Fibroblast of skin of right biceps (primary cell): ENCODE measurements around the gene USP25.
"Not testable (repeated sequence)": the region's sequence is repeated elsewhere in the genome, so short reads cannot be mapped to it uniquely, and the experiment has no call there.

ENCODE experiments used
- DNase-seq: peaks from one replicate; pipeline ENCODE4 v3.0.0-alpha.2; 2013

USP25 gene

DNA sequence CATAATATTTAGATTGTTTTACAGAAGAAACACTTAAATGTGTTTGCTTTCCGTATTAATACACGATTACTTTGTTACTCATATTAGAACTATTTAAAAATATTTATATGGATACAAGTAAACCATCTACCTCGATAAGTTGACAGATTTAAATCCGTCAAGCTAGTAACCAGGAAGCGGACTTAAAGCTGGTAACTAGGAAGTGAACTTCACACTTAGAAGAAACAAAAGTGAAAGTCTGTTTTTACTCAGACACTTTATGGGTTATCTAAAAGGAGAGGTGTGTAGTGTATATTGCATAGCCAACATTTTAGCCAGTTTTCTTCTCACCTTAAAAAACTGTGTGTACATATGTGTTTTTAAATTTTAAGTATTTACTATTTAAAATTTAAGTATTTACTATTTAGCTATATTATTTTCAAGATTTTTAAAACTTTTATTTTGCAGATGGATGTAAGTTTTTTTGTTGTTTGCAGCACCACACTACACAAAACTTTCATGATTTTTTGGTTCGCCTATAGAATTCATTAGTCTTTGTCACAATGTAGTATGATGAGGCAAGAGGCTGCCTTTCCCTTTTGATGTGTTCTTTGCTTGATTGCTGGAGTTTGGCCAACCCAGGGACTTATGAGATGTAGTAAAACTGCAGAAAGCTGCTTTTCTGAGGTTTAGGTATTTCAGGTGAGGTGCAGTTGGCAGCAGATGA lies 2.7 kb downstream of the USP25 start:
- peak; percentile 18 for DNase-seq

- DNase-seq = no peak
Observed at GRCh38 chr21:15732996-15733329, 3.2 kb downstream of the USP25 start.

- DNase-seq = no peak
Observed at GRCh38 chr21:15735409-15735808, 5.6 kb downstream of the USP25 start.

GRCh38 chr21:15735931-15736330 lies 6.1 kb downstream of the USP25 start:
- DNase-seq = not testable (repeated sequence)

GRCh38 chr21:15738779-15739178 lies 9.0 kb downstream of the USP25 start:
- DNase-seq = not testable (repeated sequence)

- DNase-seq = no peak
Observed at GRCh38 chr21:15740383-15740782, 10.6 kb downstream of the USP25 start.

DNA sequence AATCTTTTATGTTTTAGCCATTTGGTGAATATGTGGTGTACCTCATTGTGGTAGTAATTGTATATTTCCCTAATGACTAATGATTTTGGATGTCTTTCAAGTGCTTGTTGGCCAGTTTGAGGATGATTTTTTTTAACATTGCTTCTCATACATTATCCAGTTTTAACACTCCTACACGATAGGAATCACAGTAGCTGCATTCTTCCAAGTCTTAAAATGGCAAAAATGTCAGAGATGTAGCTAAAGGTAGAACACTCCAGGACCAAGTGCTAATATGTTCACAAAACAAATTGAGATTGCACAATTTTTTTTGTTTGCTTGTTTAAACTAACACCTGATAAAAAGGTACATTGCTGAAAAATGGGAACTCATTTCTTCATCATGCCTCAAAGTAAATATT lies 11.7 kb downstream of the USP25 start:
- DNase-seq = peak; percentile 61

- no peak for DNase-seq
Observed at GRCh38 chr21:15742052-15742670, 12.4 kb downstream of the USP25 start.

DNA sequence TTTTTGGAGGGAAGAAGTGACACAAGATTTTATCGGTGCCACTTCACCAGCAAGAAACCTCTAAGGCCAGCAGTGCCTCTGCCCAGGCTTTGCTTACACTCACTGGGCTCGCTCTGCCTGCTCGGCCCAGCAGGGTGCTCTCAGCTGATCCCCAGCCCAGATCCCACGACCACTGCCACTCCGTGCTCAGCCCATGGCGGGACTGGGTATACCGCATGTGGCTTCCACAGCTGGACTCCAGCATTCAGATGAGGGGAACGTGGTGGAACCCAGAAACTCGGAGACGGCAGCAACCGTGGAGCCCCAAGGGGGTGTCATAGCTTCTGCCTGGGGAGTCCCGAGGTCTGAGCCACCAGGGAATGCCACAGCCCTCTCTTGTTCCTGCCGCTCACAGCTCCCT lies 12.9 kb downstream of the USP25 start:
- DNase-seq = no peak

DNA sequence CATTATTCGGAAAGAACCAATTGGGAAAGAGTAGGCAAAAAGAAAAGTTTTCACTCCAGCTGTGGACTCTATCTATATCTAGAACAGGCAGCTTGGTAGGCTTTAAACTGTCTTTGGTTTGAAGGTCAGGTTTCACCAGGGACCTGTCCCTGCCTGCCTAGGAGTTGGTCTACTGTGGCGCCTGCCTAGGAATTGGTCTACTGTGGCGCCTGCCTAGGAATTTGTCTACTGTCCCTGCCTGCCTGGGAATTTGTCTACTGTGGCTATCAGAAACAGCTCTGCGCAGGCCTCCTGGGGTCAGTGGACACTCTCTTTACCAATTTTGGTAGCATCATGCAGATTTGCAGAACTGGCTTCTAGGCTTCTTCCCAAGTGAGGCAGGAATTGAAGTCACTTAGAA lies 13.8 kb downstream of the USP25 start:
- no peak for DNase-seq

- no peak for DNase-seq
Observed at GRCh38 chr21:15744926-15745325, 15.1 kb downstream of the USP25 start.

- DNase-seq = no peak
Observed at GRCh38 chr21:15748586-15748985, 18.8 kb downstream of the USP25 start.

DNA sequence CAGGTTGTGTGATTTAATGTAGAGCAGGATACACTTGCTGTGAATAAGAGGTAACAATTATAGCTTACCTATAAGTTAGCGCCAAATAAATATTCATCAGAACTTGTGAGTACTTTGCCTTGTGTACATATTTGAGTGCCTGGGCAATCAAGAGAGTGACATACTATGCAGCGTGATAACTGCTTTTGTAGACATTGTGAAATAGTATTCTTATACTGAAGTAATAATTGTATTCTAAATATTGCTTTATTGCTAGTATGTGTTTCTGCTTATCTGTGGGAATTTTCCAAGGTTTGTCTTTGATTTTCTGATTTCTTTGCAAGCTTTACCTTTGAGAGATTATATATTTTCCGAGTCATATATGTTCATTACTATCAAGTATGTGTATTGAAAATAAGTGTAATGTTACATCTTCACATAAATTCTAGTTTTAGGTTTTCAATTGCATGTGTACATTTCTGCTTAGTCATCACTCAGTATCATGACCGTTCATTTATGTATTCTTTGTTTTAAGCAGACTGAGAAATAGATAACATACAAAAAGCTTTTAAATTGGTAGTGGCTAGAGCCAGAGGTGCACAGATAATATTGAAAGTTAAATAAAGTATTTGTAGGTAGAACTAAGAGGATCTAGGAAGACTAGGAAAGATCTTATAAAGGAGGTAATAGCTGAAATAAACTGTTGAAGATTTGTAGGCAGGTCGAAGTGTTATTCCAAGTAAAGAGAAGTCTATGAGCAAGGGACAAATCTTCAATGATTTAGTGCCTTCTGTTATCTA lies 19.5 kb downstream of the USP25 start:
- peak; percentile 31 for DNase-seq

DNA sequence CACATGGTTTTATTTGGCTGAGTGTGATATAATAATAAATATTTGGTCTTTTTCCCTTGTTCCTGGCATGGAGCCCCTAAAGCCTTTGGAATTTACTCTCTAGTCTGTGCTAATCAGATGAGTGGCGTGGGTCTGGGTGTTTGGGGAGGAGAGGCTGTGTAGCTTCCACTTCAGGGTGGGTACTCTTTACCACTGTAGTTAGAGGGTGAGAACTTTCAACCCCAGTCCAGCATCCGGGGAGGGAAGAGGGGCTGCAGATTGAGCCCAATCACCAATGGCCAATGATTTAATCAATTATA lies 20.0 kb downstream of the USP25 start:
- DNase-seq = no peak

GRCh38 chr21:15751037-15751436 lies 21.3 kb downstream of the USP25 start:
- DNase-seq = no peak

DNA sequence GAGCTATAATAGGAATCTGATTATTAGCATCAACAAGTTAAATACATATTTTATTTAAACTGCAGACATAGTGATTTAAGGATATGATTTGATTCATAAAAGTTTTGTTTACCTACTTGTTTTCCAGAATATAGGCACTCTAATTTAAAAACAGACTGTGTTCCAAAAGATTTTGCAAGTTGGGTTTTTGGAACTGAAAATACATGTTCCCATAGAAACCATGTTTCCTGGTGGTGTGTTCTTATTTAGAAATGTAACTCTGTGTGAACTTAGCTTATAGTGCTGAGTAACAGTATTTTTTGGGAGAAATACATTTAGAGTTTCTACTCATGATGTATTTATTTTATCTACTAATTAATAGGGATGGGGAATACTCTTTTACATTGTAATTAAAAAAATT lies 21.8 kb downstream of the USP25 start:
- DNase-seq = no peak

- DNase-seq = no peak
Observed at GRCh38 chr21:15752763-15753407, 23.1 kb downstream of the USP25 start.

- no peak for DNase-seq
Observed at GRCh38 chr21:15753741-15754140, 24.0 kb downstream of the USP25 start.

GRCh38 chr21:15754640-15755039 lies 24.9 kb downstream of the USP25 start:
- peak; percentile 60 for DNase-seq

DNA sequence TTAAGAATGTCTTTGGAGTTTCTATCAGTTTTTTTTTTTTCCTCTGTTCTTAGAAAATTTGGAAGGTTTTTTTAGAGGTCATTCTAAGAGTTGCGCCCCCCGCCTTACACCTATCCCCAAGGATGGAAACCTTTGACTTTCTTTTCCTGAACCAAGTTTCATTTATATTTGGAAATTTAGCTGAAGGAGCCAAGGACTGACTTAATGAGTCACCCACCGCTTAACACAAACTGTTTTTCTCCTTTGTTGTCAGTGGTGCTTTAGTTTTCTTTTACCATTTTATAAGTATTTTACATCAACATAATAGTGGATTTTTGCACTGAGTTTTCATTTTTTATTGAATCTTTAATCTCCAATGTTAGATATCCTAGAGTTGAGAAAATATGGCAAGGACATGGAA lies 25.3 kb downstream of the USP25 start:
- DNase-seq = no peak

DNA sequence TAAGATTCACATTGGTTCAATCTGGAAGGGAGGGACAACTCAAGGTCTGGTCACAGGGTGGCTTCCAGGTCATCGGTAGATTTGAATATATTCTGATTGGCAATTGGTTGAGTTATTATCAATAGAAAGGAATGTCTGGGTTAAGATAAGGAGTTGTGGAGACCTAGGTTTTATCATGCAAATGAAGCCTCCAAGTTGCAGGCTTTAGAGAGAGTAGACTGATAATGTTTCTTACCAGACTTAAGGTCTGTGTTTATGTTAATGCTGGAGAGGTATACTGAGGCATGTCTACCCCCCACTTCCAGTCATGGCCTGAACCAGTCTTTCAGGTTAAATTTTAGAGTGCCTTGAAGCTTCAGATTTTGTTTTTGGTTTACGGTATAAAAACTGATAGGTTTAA lies 29.7 kb downstream of the USP25 start:
- no peak for DNase-seq

DNA sequence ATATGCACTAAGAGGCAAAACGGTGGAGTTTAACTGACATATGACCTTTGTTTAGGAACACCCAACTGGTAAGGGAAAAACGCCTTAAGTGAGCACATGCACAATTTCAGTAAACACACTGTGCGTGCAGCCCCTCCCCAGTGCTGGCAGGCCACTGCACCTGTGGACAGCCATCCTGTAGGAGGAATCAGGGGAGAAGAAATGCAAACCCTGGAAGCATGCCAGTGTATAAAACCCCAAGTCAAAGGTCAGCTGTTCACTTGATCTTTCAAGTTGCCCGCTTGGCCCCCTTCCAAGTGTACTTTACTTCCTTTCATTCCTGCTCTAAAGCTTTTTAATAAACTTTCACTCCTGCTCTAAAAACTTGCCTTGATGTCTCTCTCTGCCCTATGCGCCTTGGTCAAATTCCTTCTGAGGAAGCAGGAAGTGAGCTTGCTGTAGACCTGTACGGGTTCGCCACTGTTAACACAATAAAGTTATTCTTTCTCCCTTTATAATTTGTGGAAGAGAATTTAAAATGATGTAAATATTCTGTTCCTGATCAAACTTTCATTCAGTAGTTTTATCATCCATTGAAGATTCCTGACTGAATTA lies 31.8 kb downstream of the USP25 start:
- no peak for DNase-seq

DNA sequence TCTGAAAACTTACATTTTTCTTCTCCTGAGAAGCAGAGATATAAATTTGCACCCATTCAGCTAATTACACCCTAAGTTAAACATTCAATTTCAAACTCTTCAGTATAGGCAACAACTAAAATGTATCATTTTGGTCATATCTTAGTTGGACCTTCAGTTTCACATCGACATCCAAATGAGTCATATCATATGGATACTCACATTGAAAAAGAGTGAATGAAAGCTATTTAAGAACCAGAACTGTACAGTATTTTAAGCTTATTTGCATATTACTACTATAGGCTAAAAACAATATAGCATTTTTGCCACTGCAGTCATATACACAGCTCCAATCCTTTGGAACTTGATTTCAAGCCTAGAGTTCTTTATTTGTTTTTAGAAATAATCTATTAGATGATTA lies 33.6 kb downstream of the USP25 start:
- DNase-seq = no peak

- DNase-seq = no peak
Observed at GRCh38 chr21:15764878-15765277, 35.1 kb downstream of the USP25 start.
